Tibial nerve (tissue), 4 donors: ENCODE data around the gene EGLN2. TPM values are rescaled to one million over a fixed set of nuclear protein-coding genes. Genes with fewer than 3 reads are reported as not detected.

Experiments used
- DNase-seq, 2 donors: peaks; one replicate each; pipeline ENCODE4 v3.0.0-alpha.2; 2019; ENCODE audit warnings: low spot score in 2 of 2
- H3K27ac ChIP-seq, 4 donors: fragments of 200-600 bp; sonication (generic) in 3 of 4; one replicate each; pipeline ENCODE4 v1.5.1; 2017 to 2019; ENCODE audit warnings: mild to moderate bottlenecking in 1 of 4
- H3K27me3 ChIP-seq, 2 donors: fragments of 200-600 bp; sonication (generic) in 1 of 2; one replicate each; pipeline versions ENCODE4 v1.5.1 to v1.6.0; 2017 to 2019
- H3K36me3 ChIP-seq, 3 donors: fragments of 200-600 bp; sonication (generic); one replicate each; pipeline ENCODE4 v1.5.1; 2018 to 2019
- H3K4me1 ChIP-seq, 4 donors: fragments of 200-600 bp; sonication (generic) in 3 of 4; one replicate each; pipeline ENCODE4 v1.5.1; 2017 to 2019
- H3K4me3 ChIP-seq, 4 donors: fragments of 200-600 bp; sonication (generic) in 3 of 4; one replicate each; pipeline ENCODE4 v1.5.1; 2017 to 2019; ENCODE audit warnings: mild to moderate bottlenecking in 1 of 4, moderate library complexity in 1 of 4
- H3K9me3 ChIP-seq, 4 donors: fragments of 200-600 bp; sonication (generic) in 3 of 4; one replicate each; pipeline ENCODE4 v1.5.1; 2017 to 2019
- CTCF ChIP-seq, 5 experiments: fragments of 200-600 bp in 3 of 5; fragments of 450-650 bp in 2 of 5; sonication (generic) in 3 of 5; IDR thresholded peaks; one replicate each; pipeline ENCODE4 v1.5.1; 2016 to 2019; ENCODE audit warnings: antibody characterized with exemption in 5 of 5, mild to moderate bottlenecking in 3 of 5, moderate library complexity in 2 of 5
- EP300 ChIP-seq, 2 donors: sonication (generic); formaldehyde crosslinking; IDR thresholded peaks; one replicate each; pipeline ENCODE4 v1.6.1; 2017; ENCODE audit warnings: antibody characterized with exemption in 2 of 2, mild to moderate bottlenecking in 1 of 2
- POLR2A ChIP-seq, 2 donors: fragments of 450-650 bp; IDR thresholded peaks; one replicate each; pipeline ENCODE4 v1.6.1; 2017; ENCODE audit warnings: antibody characterized with exemption in 2 of 2, mild to moderate bottlenecking in 2 of 2, moderate library complexity in 2 of 2
- WGBS, 2 donors: methylation state at CpG; one replicate each; pipeline ENCODE4 v1.1.5; 2018; 5-methylcytosine and 5-hydroxymethylcytosine counted together
- total RNA-seq, 4 donors: library from RNA; depleted of rRNA; stranded (reverse); fragments of >200 nt; gene quantifications; one replicate each; pipeline ENCODE4 v1.1.0, GENCODE V29; 2016

The EGLN2 gene
- total RNA-seq, 4 donors from 2014 or later: 93.5 to 134 (median 120) TPM

GRCh38 chr19:40776932-40777644 lies 21.9 kb upstream of the EGLN2 start:
- H3K9me3 ChIP-seq: no peaks in the 10 kb centered on the region
- DNase-seq: peak; percentile 88 to 98
- H3K36me3 ChIP-seq: peaks cover 0 to 7% (median 0%) of the 10 kb centered on the region in 3 donors
- TF ChIP-seq CTCF (IDR thresholded peaks at IDR 0.05) (peak in 1 of 5 experiments; percentile 9), EP300 (IDR thresholded peaks at IDR 0.05) (no peak), POLR2A (IDR thresholded peaks at IDR 0.05) (no peak)
- 7 to 8% methylated on average over 13 of the region's 13 CpGs for WGBS, 2 donors
- H3K27ac ChIP-seq: peak overlapping the region; percentile 87 to 97 (median 92)
- peaks cover 0 to 37% (median 18%) of the 10 kb centered on the region in 4 donors for H3K4me1 ChIP-seq
- no peaks in the 10 kb centered on the region for H3K27me3 ChIP-seq
- H3K4me3 ChIP-seq: peak overlapping the region; percentile 44 to 95 (median 78)

GRCh38 chr19:40777645-40777936 lies 21.4 kb upstream of the EGLN2 start:
- H3K27ac ChIP-seq: peak overlapping the region; percentile 87 to 97 (median 92)
- H3K27me3 ChIP-seq: no peaks in the 10 kb centered on the region
- peaks cover 0 to 37% (median 18%) of the 10 kb centered on the region in 4 donors for H3K4me1 ChIP-seq
- TF ChIP-seq CTCF (IDR thresholded peaks at IDR 0.05): no peak
- no peak for TF ChIP-seq POLR2A (IDR thresholded peaks at IDR 0.05)
- TF ChIP-seq EP300 (IDR thresholded peaks at IDR 0.05): no peak
- peak overlapping the region; percentile 44 to 95 (median 78) for H3K4me3 ChIP-seq
- H3K9me3 ChIP-seq: no peaks in the 10 kb centered on the region
- peaks cover 0 to 12% (median 0%) of the 10 kb centered on the region in 3 donors for H3K36me3 ChIP-seq
- no peak for DNase-seq
- WGBS, 2 donors: 1% methylated on average over 10 of the region's 10 CpGs

GRCh38 chr19:40777937-40778705 lies 20.9 kb upstream of the EGLN2 start, which contains the start of gene RAB4B:
TSS of gene RAB4B (plus strand) at chr19:40778247. CDS start at chr19:40778376, 129 bp downstream.
- TF ChIP-seq EP300 (IDR thresholded peaks at IDR 0.05) (peak; percentile 27 to 79), POLR2A (IDR thresholded peaks at IDR 0.05) (peak; percentile 47 to 88), CTCF (IDR thresholded peaks at IDR 0.05) (peak in 2 of 5 experiments; percentile 55 to 62)
- DNase-seq: peak; percentile 99 to 100
- 1% methylated on average over 54 to 56 of the region's 56 CpGs for WGBS, 2 donors
- Histone ChIP-seq H3K27ac (peak within 1 kb of the TSS; percentile 87 to 97 (median 92)), H3K4me1 (peaks cover 0 to 37% (median 18%) of the 10 kb centered on the region in 4 donors), H3K9me3 (no peaks in the 10 kb centered on the region), H3K4me3 (peak within 1 kb of the TSS; percentile 51 to 95 (median 78)), H3K27me3 (no peaks in the 10 kb centered on the region), H3K36me3 (peaks cover 0 to 15% (median 0%) of the 10 kb centered on the region in 3 donors)

- Histone ChIP-seq H3K36me3 (peaks cover 0 to 22% (median 0%) of the 10 kb centered on the region in 3 donors), H3K27me3 (no peaks in the 10 kb centered on the region), H3K4me1 (peaks cover 0 to 37% (median 18%) of the 10 kb centered on the region in 4 donors), H3K27ac (peak overlapping the region; percentile 83 to 97 (median 89)), H3K9me3 (no peaks in the 10 kb centered on the region), H3K4me3 (peak overlapping the region; percentile 51 to 95 (median 78))
- DNase-seq: no peak
- TF ChIP-seq CTCF (IDR thresholded peaks at IDR 0.05) (no peak), EP300 (IDR thresholded peaks at IDR 0.05) (no peak), POLR2A (IDR thresholded peaks at IDR 0.05) (no peak)
- WGBS, 2 donors: 7 to 9% methylated on average over 7 of the region's 7 CpGs
These were observed 20.2 kb upstream of the EGLN2 start for GRCh38 chr19:40778706-40779284.
